ENCODE measurements around the gene ALG6.
A peak's percentile ranks its signal among the peaks of the same experiment; 100 is the strongest.

The ALG6 gene

GRCh38 chr1:63367215-63368103 lies at the start of gene ALG6:
TSS of gene ALG6 (plus strand) at chr1:63367627. CDS start at chr1:63370978, 3,351 bp downstream.
- DNase-seq (ENCODE audit: low read depth in 2 of 2) = peak; percentile 75 to 89

- DNase-seq (ENCODE audit: low read depth in 2 of 2) = no peak
These were observed 49.6 kb upstream of the ALG6 start for GRCh38 chr1:63317817-63318152.

GRCh38 chr1:63318201-63318979 lies 49.0 kb upstream of the ALG6 start:
- no peak for DNase-seq (ENCODE audit: low read depth in 2 of 2)

GRCh38 chr1:63319046-63320021 lies 48.1 kb upstream of the ALG6 start:
- no peak for DNase-seq (ENCODE audit: low read depth in 2 of 2)

- no peak for DNase-seq (ENCODE audit: low read depth in 2 of 2)
These were observed 47.3 kb upstream of the ALG6 start for GRCh38 chr1:63320022-63320721.

- DNase-seq (ENCODE audit: low read depth in 2 of 2) = no peak
These were observed 46.2 kb upstream of the ALG6 start for GRCh38 chr1:63321066-63321784.

GRCh38 chr1:63321785-63322113 lies 45.7 kb upstream of the ALG6 start:
- no peak for DNase-seq (ENCODE audit: low read depth in 2 of 2)

GRCh38 chr1:63322114-63322943 lies 45.1 kb upstream of the ALG6 start, which contains the start of gene FOXD3:
TSS of gene FOXD3 (plus strand) at chr1:63322567. CDS start at chr1:63323059, 492 bp downstream.
- DNase-seq (ENCODE audit: low read depth in 2 of 2) = no peak

GRCh38 chr1:63322944-63323864 lies 44.2 kb upstream of the ALG6 start:
- DNase-seq (ENCODE audit: low read depth in 2 of 2) = no peak

- DNase-seq (ENCODE audit: low read depth in 2 of 2) = no peak
These were observed 43.3 kb upstream of the ALG6 start for GRCh38 chr1:63323865-63324778.

- no peak for DNase-seq (ENCODE audit: low read depth in 2 of 2)
These were observed 42.7 kb upstream of the ALG6 start for GRCh38 chr1:63324779-63325119.

- DNase-seq (ENCODE audit: low read depth in 2 of 2) = no peak
These were observed 42.0 kb upstream of the ALG6 start for GRCh38 chr1:63325279-63325985.

GRCh38 chr1:63326106-63326472 lies 41.3 kb upstream of the ALG6 start:
- no peak for DNase-seq (ENCODE audit: low read depth in 2 of 2)

GRCh38 chr1:63326473-63327380 lies 40.7 kb upstream of the ALG6 start:
- no peak for DNase-seq (ENCODE audit: low read depth in 2 of 2)

- DNase-seq (ENCODE audit: low read depth in 2 of 2) = no peak
These were observed 39.9 kb upstream of the ALG6 start for GRCh38 chr1:63327417-63328054.

Data from stimulated activated CD8-positive, alpha-beta memory T cell treated with anti-CD3 and anti-CD28 coated beads, Interleukin-15, amount 100 ng/mL, for 4 hours (primary cell).